H1 (cell line): ENCODE measurements around the gene MAPK8IP2. TPM values are rescaled to one million over a fixed set of nuclear protein-coding genes. Genes with fewer than 3 reads are reported as not detected.

ENCODE experiments used
- CTCF ChIA-PET: fragments of 300-600 bp; sonication (Branson Sonifier 250); formaldehyde crosslinking; loops from one replicate; lab custom pipeline; 2021; ENCODE audit not compliant: partially characterized antibody; lab: Charles Lee
- POLR2A ChIA-PET: fragments of 300-600 bp; sonication (Branson Sonifier 250); formaldehyde crosslinking; loops from one replicate; lab custom pipeline; 2021; ENCODE audit warnings: inconsistent platforms; ENCODE audit not compliant: partially characterized antibody; lab: Charles Lee
- DNase-seq, 2 experiments: peaks; one replicate each; pipeline versions ENCODE4 v3.0.0 to v3.0.0-alpha.2; 2010 to 2022; ENCODE audit warnings: low spot score in 2 of 2, low read depth in 1 of 2, mixed read lengths in 1 of 2
- FAIRE-seq: peaks from 2 replicates; lab custom pipeline; 2011; peaks lifted over from hg19 to GRCh38; lab: Jason Lieb, UNC
- H2AFZ ChIP-seq: 2 replicates; pipeline ENCODE4 v1.8.1; 2012; ENCODE audit warnings: low read length, inconsistent platforms
- H2AK5ac ChIP-seq: 2 replicates; pipeline ENCODE4 v1.6.1; 2013; ENCODE audit warnings: low read depth, low read length
- H2BK120ac ChIP-seq: replicated peaks from 2 replicates; pipeline ENCODE3; 2013; ENCODE audit warnings: low read depth, low read length, inconsistent platforms
- H2BK12ac ChIP-seq: 2 replicates; pipeline ENCODE4 v1.6.1; 2013; ENCODE audit warnings: low read depth, low read length
- H2BK15ac ChIP-seq: 2 replicates; pipeline ENCODE4 v1.6.1; 2013; ENCODE audit warnings: low read length
- H2BK20ac ChIP-seq: 2 replicates; pipeline ENCODE4 v1.6.1; 2013; ENCODE audit warnings: low read length
- H2BK5ac ChIP-seq: 2 replicates; pipeline ENCODE4 v1.6.1; 2013; ENCODE audit warnings: low read depth, low read length
- H3K14ac ChIP-seq: 2 replicates; pipeline ENCODE4 v1.6.1; 2013; ENCODE audit warnings: inconsistent platforms; ENCODE audit not compliant: insufficient read length
- H3K18ac ChIP-seq: 2 replicates; pipeline ENCODE4 v1.6.1; 2013; ENCODE audit warnings: low read length; ENCODE audit errors: extremely low read depth
- H3K23ac ChIP-seq: 2 replicates; pipeline ENCODE4 v1.6.1; 2013; ENCODE audit warnings: inconsistent platforms; ENCODE audit not compliant: insufficient read length
- H3K23me2 ChIP-seq: 2 replicates; pipeline ENCODE4 v1.6.1; 2013; ENCODE audit warnings: low read depth, low read length
- H3K27ac ChIP-seq: 2 replicates; pipeline ENCODE4 v1.6.1; 2011; ENCODE audit warnings: low read depth, low read length, inconsistent platforms
- H3K27me3 ChIP-seq, 4 experiments: replicated peaks in 1 of 4; 1 replicate in 1 of 4; 2 replicates in 3 of 4; pipeline versions ENCODE4 v1.6.1 to v1.8.1; 2011 to 2013; ENCODE audit warnings: low read length in 3 of 4, mild to moderate bottlenecking in 3 of 4, inconsistent platforms in 2 of 4, mixed read lengths in 2 of 4, moderate library complexity in 1 of 4; ENCODE audit not compliant: control insufficient read depth in 3 of 4, insufficient read depth in 3 of 4; ENCODE audit errors: extremely low read depth in 1 of 4
- H3K36me3 ChIP-seq, 4 experiments: 2 replicates each; pipeline versions ENCODE4 v1.6.1 to v1.8.1; 2011 to 2013; ENCODE audit warnings: mild to moderate bottlenecking in 4 of 4, low read length in 3 of 4, moderate library complexity in 2 of 4, control low read depth in 1 of 4, inconsistent platforms in 1 of 4; ENCODE audit not compliant: insufficient read depth in 4 of 4, control insufficient read depth in 2 of 4
- H3K4ac ChIP-seq: replicated peaks from 2 replicates; pipeline ENCODE3; 2013; ENCODE audit warnings: low read length, low read depth, mixed read lengths, inconsistent platforms; ENCODE audit not compliant: insufficient read length
- H3K4me1 ChIP-seq, 4 experiments: replicated peaks in 1 of 4; 1 replicate in 1 of 4; 2 replicates in 3 of 4; pipeline versions ENCODE4 v1.6.1 to v1.8.1; 2011 to 2013; ENCODE audit warnings: low read length in 3 of 4, inconsistent platforms in 2 of 4, mixed read lengths in 1 of 4; ENCODE audit not compliant: insufficient read depth in 4 of 4, control insufficient read depth in 3 of 4
- H3K4me2 ChIP-seq, 2 experiments: 2 replicates each; pipeline versions ENCODE4 v1.6.1 to v1.8.1; 2011 to 2013; ENCODE audit warnings: low read depth in 2 of 2, low read length in 2 of 2, control low read depth in 1 of 2, inconsistent platforms in 1 of 2, mild to moderate bottlenecking in 1 of 2; ENCODE audit not compliant: insufficient read depth in 1 of 2
- H3K4me3 ChIP-seq, 4 experiments: fragments of 200-600, 300-600 bp in 1 of 4; sonication (generic), shearing (Covaris generic), sonication (Bioruptor Twin) in 1 of 4; 2 replicates each; pipeline versions ENCODE4 v1.5.1 to v1.8.1; 2011 to 2016; ENCODE audit warnings: low read length in 4 of 4, low read depth in 3 of 4, control low read depth in 2 of 4, inconsistent platforms in 2 of 4, mild to moderate bottlenecking in 2 of 4, mixed read lengths in 1 of 4, moderate library complexity in 1 of 4; ENCODE audit not compliant: insufficient read depth in 2 of 4; ENCODE audit errors: extremely low read depth in 1 of 4
- H3K56ac ChIP-seq: replicated peaks from 2 replicates; pipeline ENCODE3; 2013; ENCODE audit warnings: low read depth, mild to moderate bottlenecking, mixed read lengths, low read length, inconsistent platforms; ENCODE audit not compliant: insufficient read length
- H3K79me1 ChIP-seq: 2 replicates; pipeline ENCODE4 v1.6.1; 2013; ENCODE audit warnings: low read depth, low read length, control low read depth
- H3K79me2 ChIP-seq, 2 experiments: 2 replicates each; pipeline versions ENCODE4 v1.6.1 to v1.8.1; 2012 to 2013; ENCODE audit warnings: low read length in 2 of 2, mild to moderate bottlenecking in 2 of 2, inconsistent platforms in 1 of 2; ENCODE audit not compliant: insufficient read depth in 2 of 2, control insufficient read depth in 1 of 2
- H3K9ac ChIP-seq, 4 experiments: replicated peaks in 1 of 4; 1 replicate in 1 of 4; 2 replicates in 3 of 4; pipeline versions ENCODE4 v1.6.1 to v1.8.1; 2011 to 2013; ENCODE audit warnings: low read depth in 3 of 4, low read length in 3 of 4, control low read depth in 2 of 4, mild to moderate bottlenecking in 2 of 4, moderate library complexity in 2 of 4, inconsistent platforms in 1 of 4; ENCODE audit errors: extremely low read depth in 1 of 4
- H3K9me3 ChIP-seq, 2 experiments: 2 replicates each; pipeline versions ENCODE4 v1.6.1 to v1.8.1; 2012 to 2013; ENCODE audit warnings: mild to moderate bottlenecking in 2 of 2, moderate library complexity in 2 of 2, control low read depth in 1 of 2, inconsistent platforms in 1 of 2, low read depth in 1 of 2, low read length in 1 of 2, mixed read lengths in 1 of 2; ENCODE audit not compliant: insufficient read depth in 2 of 2
- H4K20me1 ChIP-seq, 2 experiments: replicated peaks in 1 of 2; 2 replicates each; pipeline versions ENCODE3 to v1.8.1; 2011 to 2013; ENCODE audit warnings: inconsistent platforms in 2 of 2, low read length in 2 of 2, mild to moderate bottlenecking in 1 of 2; ENCODE audit not compliant: insufficient read depth in 2 of 2, control insufficient read depth in 1 of 2
- H4K5ac ChIP-seq: 2 replicates; pipeline ENCODE4 v1.6.1; 2013; ENCODE audit warnings: low read length, low read depth, mixed read lengths, inconsistent platforms; ENCODE audit not compliant: insufficient read length
- H4K8ac ChIP-seq: 2 replicates; pipeline ENCODE4 v1.8.0; 2013; ENCODE audit warnings: mild to moderate bottlenecking, moderate library complexity, low read length, inconsistent platforms; ENCODE audit not compliant: insufficient read depth; ENCODE audit errors: extremely low read depth
- H4K91ac ChIP-seq: replicated peaks from 2 replicates; pipeline ENCODE3; 2013; ENCODE audit warnings: low read length, mixed read lengths, inconsistent platforms; ENCODE audit not compliant: insufficient read length
- ASH2L ChIP-seq: fragments of 200-600, 300-600 bp; sonication (generic); IDR thresholded peaks from one replicate; pipeline ENCODE4 v1.7.1; 2017; ENCODE audit warnings: low read length
- BRCA1 ChIP-seq: IDR thresholded peaks from 2 replicates; pipeline ENCODE4 v1.6.1; 2012; ENCODE audit warnings: low read depth, low read length, improper control_type of control experiment
- EZH2 ChIP-seq: fragments of 200-600 bp; sonication (generic); IDR thresholded peaks from 2 replicates; pipeline ENCODE4 v1.7.1; 2012; ENCODE audit warnings: low read depth, mild to moderate bottlenecking, moderate library complexity, low read length, inconsistent platforms; ENCODE audit not compliant: severe bottlenecking
- HDAC6 ChIP-seq: IDR thresholded peaks from one replicate; pipeline ENCODE4 v1.7.1; 2012; ENCODE audit warnings: low read depth, mild to moderate bottlenecking, inconsistent platforms, low read length, moderate library complexity
- KDM4A ChIP-seq: IDR thresholded peaks from one replicate; pipeline ENCODE4 v1.7.1; 2012; ENCODE audit warnings: low read depth, mild to moderate bottlenecking, moderate library complexity, low read length, inconsistent platforms; ENCODE audit not compliant: severe bottlenecking
- SIN3A ChIP-seq, 2 experiments: IDR thresholded peaks in 1 of 2; conservative IDR thresholded peaks in 1 of 2; 2 replicates each; pipeline ENCODE4 v1.6.1; 2011 to 2012; ENCODE audit warnings: low read length in 2 of 2, improper control_type of control experiment in 1 of 2, low read depth in 1 of 2, mild to moderate bottlenecking in 1 of 2
- SP1 ChIP-seq: IDR thresholded peaks from 2 replicates; pipeline ENCODE4 v1.6.1; 2011; ENCODE audit warnings: low read depth, low read length
- WGBS, 2 experiments: shearing (Covaris generic) in 1 of 2; methylation state at CpG; one replicate each; pipeline versions ENCODE4 v1.1.6 to v1.1.7; 2013 to 2015; ENCODE audit warnings: low lambda C conversion rate in 2 of 2, mixed read lengths in 2 of 2, inconsistent platforms in 1 of 2, low coverage in 1 of 2, missing lambda C conversion rate in 1 of 2; ENCODE audit not compliant: insufficient replicate concordance in 2 of 2, insufficient coverage in 1 of 2, insufficient read length in 1 of 2; ENCODE audit errors: extremely low coverage in 1 of 2, missing lambda C conversion rate in 1 of 2; 5-methylcytosine and 5-hydroxymethylcytosine counted together
- polyA plus RNA-seq, 7 experiments: library from polyadenylated mRNA; depleted of rRNA in 3 of 7; stranded (reverse) in 5 of 7; unstranded in 2 of 7; fragments of >200 nt in 5 of 7; fragments of 200-250 nt in 2 of 7; gene quantifications; 1 replicate in 5 of 7; 2 replicates in 1 of 7; 4 replicates in 1 of 7; pipeline versions ENCODE4 v1.2.1 to v1.2.3, GENCODE V29; 2011 to 2013; ENCODE audit warnings: missing spikeins in 2 of 7, mixed read lengths in 2 of 7
- total RNA-seq: library from RNA; stranded (reverse); fragmentation: NEBNext Ultra II Directional; extraction: Animal tissue kit (Norgen Biotek cat#: 25700); gene quantifications from 2 replicates; pipeline ENCODE4 v1.2.1, GENCODE V29; 2021
- TF ChIP-seq, protein P1 (sequence below): IDR thresholded peaks from 2 replicates; pipeline ENCODE4 v1.6.1; 2012; ENCODE audit warnings: inconsistent platforms

The MAPK8IP2 gene
- total and polyA plus RNA-seq, 2 of the 8 experiments (the other 6 are each of a cell fraction or from before 2014, with no cell fraction given), result 1.5 to 5.5 TPM

- Histone ChIP-seq H3K4me2 (no peak overlapping the region), H3K4ac (no peak overlapping the region), H3K27ac (no peak overlapping the region), H3K56ac (no peak overlapping the region), H3K18ac (no peak overlapping the region), H4K20me1 (peaks cover 0 to 6% of the 10 kb centered on the region in 2 experiments), H4K8ac (no peak overlapping the region), H3K9ac (no peak overlapping the region), H3K4me3 (no peak overlapping the region), H2BK20ac (no peak overlapping the region), H2BK120ac (no peak overlapping the region), H2AK5ac (no peak overlapping the region), H3K9me3 (no peaks in the 10 kb centered on the region), H3K79me2 (no peaks in the 10 kb centered on the region), H4K5ac (no peak overlapping the region), H2BK5ac (no peak overlapping the region), H4K91ac (no peak overlapping the region), H3K23me2 (no peaks in the 10 kb centered on the region), H3K27me3 (peaks cover 4 to 23% (median 16%) of the 10 kb centered on the region in 4 experiments), H3K14ac (no peak overlapping the region), H2BK15ac (no peak overlapping the region), H2AFZ (no peak overlapping the region), H3K36me3 (no peaks in the 10 kb centered on the region), H3K79me1 (no peaks in the 10 kb centered on the region), H3K23ac (no peak overlapping the region), H2BK12ac (no peak overlapping the region), H3K4me1 (peaks cover 0 to 13% (median 2%) of the 10 kb centered on the region in 4 experiments; a peak in 4 of 7 replicates)
- FAIRE-seq (no peak), DNase-seq (no peak)
- POLR2A ChIA-PET, result interaction anchor here (1.6 kb wide), 1 partner anchor 10 kb away, joined by 4 read pairs; no protein-coding TSS in a partner anchor
- CTCF ChIA-PET, result interaction anchor here (0.8 to 5.4 kb wide), 8 partner anchors 11 to 112 kb away, joined by 3 to 39 read pairs (median 4); partner anchors contain the start of genes ARSA, CPT1B and SYCE3
- WGBS, 2 experiments, result 91% methylated on average over 4 of the region's 11 CpGs; no CpG with 5 or more reads in 1 of the 2 experiments
- TF ChIP-seq BRCA1 (no peak), SP1 (no peak), SIN3A (conservative IDR thresholded peaks at IDR 0.05 in 1 of 2, IDR thresholded peaks at IDR 0.05 in 1 of 2; ENCODE audit: low read depth in 1 of 2, low read length in 2 of 2) (no peak), KDM4A (no peak), ASH2L (no peak), EZH2 (no peak), HDAC6 (no peak)
- TF ChIP-seq, protein P1, sequence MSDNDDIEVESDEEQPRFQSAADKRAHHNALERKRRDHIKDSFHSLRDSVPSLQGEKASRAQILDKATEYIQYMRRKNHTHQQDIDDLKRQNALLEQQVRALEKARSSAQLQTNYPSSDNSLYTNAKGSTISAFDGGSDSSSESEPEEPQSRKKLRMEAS, result no peak
These were observed 9.5 kb downstream of the MAPK8IP2 start for GRCh38 chr22:50610041-50610451.
